ENCODE measurements around the gene AATK.

The AATK gene

DNA sequence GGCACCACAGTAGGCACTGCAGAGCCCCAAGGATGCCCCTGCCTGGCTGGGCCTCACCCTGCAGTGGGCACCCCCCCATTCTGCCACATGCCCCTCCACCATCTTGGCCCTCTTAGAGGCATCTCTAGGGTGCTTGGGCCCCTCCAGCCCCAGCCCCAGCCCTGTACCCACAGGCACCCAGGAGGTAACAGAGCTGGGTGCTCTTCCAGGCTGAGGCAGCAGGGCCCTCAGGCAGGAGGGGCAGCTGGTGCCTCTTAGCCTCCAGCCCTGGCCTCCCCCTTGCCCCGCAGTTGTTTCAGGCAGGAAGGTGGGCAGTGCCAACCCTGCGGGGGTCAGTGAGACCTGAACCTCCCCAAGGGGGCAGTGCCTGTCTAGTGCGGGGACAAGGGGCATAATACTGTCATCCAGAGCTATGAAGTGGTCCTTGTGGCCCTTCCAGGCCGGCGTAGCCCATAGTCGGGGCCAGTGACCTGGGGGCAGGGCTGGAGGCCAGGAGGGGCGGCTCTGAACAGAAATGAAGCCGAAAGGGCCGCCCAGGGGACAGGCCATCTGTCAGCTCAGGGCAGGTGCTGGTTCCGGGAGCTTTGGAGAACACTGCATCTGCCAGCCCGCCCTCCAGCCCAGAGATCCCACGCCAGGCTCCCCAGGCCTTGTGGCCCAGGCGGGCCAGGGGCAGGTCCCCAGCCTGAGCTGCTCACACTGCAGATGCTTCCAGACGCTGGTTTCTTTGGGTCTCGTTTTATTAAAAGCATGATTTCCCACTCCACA, 4.9 kb upstream of the AATK start:
- no peak overlapping the region for H4K5ac ChIP-seq (ENCODE audit: low read length)
- H2BK15ac ChIP-seq (replicated peaks; ENCODE audit: low read depth), result no peak overlapping the region
- H3K9ac ChIP-seq (ENCODE audit: low read length), result no peak overlapping the region
- H3K27me3 ChIP-seq (ENCODE audit: insufficient read depth, low read length, poor library complexity), result no peaks in the 10 kb centered on the region
- no CpG with 5 or more reads among the region's 15 CpGs for WGBS (ENCODE audit: extremely low coverage, insufficient coverage, low lambda C conversion rate)
- no peak overlapping the region for H4K8ac ChIP-seq (ENCODE audit: low read depth, low read length)
- no peak overlapping the region for H2AK5ac ChIP-seq (ENCODE audit: low read length)
- no peaks in the 10 kb centered on the region for H3K36me3 ChIP-seq (ENCODE audit: control insufficient read depth, insufficient read depth, low read length)
- H3K4me3 ChIP-seq (ENCODE audit: low read length), result no peak overlapping the region
- H3K4me2 ChIP-seq (ENCODE audit: low read length), result no peak overlapping the region
- no peak overlapping the region for H2BK5ac ChIP-seq (ENCODE audit: low read length)
- no peaks in the 10 kb centered on the region for H3K4me1 ChIP-seq (ENCODE audit: control insufficient read depth, low read depth, low read length)
- DNase-seq, result no peak
- H2BK120ac ChIP-seq (ENCODE audit: low read depth, low read length), result no peak overlapping the region
- no peak overlapping the region for H3K27ac ChIP-seq (ENCODE audit: low read depth, low read length)
- H3K79me1 ChIP-seq (ENCODE audit: low read length), result no peaks in the 10 kb centered on the region
- no peak overlapping the region for H3K56ac ChIP-seq (ENCODE audit: low read length)
- no peak overlapping the region for H3K4ac ChIP-seq (ENCODE audit: low read depth, low read length)
- H3K18ac ChIP-seq (ENCODE audit: low read length), result no peak overlapping the region
- no peak overlapping the region for H3K23ac ChIP-seq (ENCODE audit: low read length)
- H3K79me2 ChIP-seq (ENCODE audit: control insufficient read depth, insufficient read depth, low read length), result no peaks in the 10 kb centered on the region

DNA sequence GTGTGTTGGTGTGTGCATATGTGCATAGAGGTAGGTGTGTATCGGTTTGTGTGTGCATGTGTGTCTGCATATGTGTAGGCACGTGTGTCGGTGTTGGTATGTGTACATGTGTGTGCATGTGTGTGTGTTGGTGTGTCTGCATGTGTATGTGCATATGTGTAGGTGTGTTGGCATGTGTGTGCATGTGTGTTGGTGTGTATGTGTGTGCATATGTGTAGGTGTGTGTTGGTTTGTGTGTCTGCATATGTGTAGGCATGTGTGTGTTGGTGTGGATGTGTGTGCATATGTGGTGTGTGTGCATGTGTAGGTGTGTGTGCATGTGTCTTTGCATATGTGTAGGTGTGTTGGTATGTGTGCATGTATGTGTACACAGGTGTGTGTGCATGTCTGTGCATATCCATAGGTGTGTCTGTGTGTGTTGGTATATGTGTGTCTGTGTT, 3.9 kb upstream of the AATK start:
- no CpG with 5 or more reads among the region's 3 CpGs for WGBS (ENCODE audit: extremely low coverage, insufficient coverage, low lambda C conversion rate)

DNA sequence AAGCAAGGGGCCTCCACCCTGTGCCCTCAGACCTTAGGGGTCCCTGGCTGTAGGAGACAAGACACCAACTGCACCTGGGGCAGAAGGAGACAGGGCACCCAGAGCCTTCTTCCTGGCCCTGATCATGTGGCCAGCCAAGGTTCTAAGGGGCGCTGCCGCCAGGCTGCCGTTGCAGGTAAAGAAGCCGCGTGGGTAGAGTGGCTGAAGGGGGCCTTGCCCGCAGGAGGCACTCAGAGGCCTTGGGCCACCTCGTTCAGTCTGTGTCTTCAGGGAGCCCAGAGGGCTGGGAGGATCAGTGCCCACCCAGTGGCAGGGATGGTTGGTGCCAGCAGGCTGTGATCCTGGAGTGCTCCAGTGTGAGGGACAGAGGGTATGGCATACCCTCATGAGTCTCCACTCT, 1.6 kb upstream of the AATK start:
- Histone ChIP-seq H3K4ac (ENCODE audit: low read depth, low read length) (no peak overlapping the region), H3K79me2 (ENCODE audit: control insufficient read depth, insufficient read depth, low read length) (no peaks in the 10 kb centered on the region), H2BK15ac (replicated peaks; ENCODE audit: low read depth) (no peak overlapping the region), H3K4me1 (ENCODE audit: control insufficient read depth, low read depth, low read length) (no peaks in the 10 kb centered on the region), H3K23ac (ENCODE audit: low read length) (no peak overlapping the region), H3K27me3 (ENCODE audit: insufficient read depth, low read length, poor library complexity) (no peaks in the 10 kb centered on the region), H3K4me2 (ENCODE audit: low read length) (no peak overlapping the region), H3K79me1 (ENCODE audit: low read length) (no peaks in the 10 kb centered on the region), H3K9ac (ENCODE audit: low read length) (no peak overlapping the region), H2BK120ac (ENCODE audit: low read depth, low read length) (no peak overlapping the region), H2AK5ac (ENCODE audit: low read length) (no peak overlapping the region), H3K18ac (ENCODE audit: low read length) (no peak overlapping the region), H3K36me3 (ENCODE audit: control insufficient read depth, insufficient read depth, low read length) (no peaks in the 10 kb centered on the region), H3K4me3 (ENCODE audit: low read length) (no peak overlapping the region), H3K56ac (ENCODE audit: low read length) (no peak overlapping the region), H4K5ac (ENCODE audit: low read length) (no peak overlapping the region), H3K27ac (ENCODE audit: low read depth, low read length) (no peak overlapping the region), H4K8ac (ENCODE audit: low read depth, low read length) (no peak overlapping the region), H2BK5ac (ENCODE audit: low read length) (no peak overlapping the region)
- no peak for DNase-seq
- WGBS (ENCODE audit: extremely low coverage, insufficient coverage, low lambda C conversion rate), result no CpG with 5 or more reads among the region's 7 CpGs

More for the DNA sequence above, 3.9 kb upstream of the AATK start:
- Histone ChIP-seq H3K9ac (ENCODE audit: low read length) (no peak overlapping the region), H3K79me2 (ENCODE audit: control insufficient read depth, insufficient read depth, low read length) (no peaks in the 10 kb centered on the region), H3K27me3 (ENCODE audit: insufficient read depth, low read length, poor library complexity) (no peaks in the 10 kb centered on the region), H3K23ac (ENCODE audit: low read length) (no peak overlapping the region), H3K27ac (ENCODE audit: low read depth, low read length) (no peak overlapping the region), H3K56ac (ENCODE audit: low read length) (no peak overlapping the region), H4K8ac (ENCODE audit: low read depth, low read length) (no peak overlapping the region), H3K79me1 (ENCODE audit: low read length) (no peaks in the 10 kb centered on the region), H3K18ac (ENCODE audit: low read length) (no peak overlapping the region), H3K4me3 (ENCODE audit: low read length) (no peak overlapping the region), H2BK120ac (ENCODE audit: low read depth, low read length) (no peak overlapping the region), H2BK15ac (replicated peaks; ENCODE audit: low read depth) (no peak overlapping the region), H3K4me2 (ENCODE audit: low read length) (no peak overlapping the region), H4K5ac (ENCODE audit: low read length) (no peak overlapping the region), H2AK5ac (ENCODE audit: low read length) (no peak overlapping the region), H3K4ac (ENCODE audit: low read depth, low read length) (no peak overlapping the region), H3K4me1 (ENCODE audit: control insufficient read depth, low read depth, low read length) (no peaks in the 10 kb centered on the region), H2BK5ac (ENCODE audit: low read length) (no peak overlapping the region), H3K36me3 (ENCODE audit: control insufficient read depth, insufficient read depth, low read length) (no peaks in the 10 kb centered on the region)
- no peak for DNase-seq

DNA sequence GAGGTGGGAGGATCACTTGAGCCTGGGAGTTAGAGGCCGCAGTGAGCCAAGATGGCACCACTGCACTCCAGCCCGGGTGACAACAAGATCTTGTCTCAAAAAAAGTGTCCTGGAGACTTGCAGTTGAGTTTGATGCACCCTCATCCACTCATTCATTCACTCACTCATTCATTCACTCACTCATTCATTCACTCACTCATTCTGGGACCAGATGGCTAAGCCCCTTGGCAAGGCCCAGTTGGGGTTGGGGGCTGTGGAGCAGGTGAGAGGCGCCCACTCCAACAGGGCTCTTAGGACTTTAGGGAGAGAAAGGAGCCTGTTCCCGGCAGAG, 1.1 kb upstream of the AATK start:
- WGBS (ENCODE audit: extremely low coverage, insufficient coverage, low lambda C conversion rate), result no CpG with 5 or more reads among the region's 4 CpGs
- no peak overlapping the region for H3K4me3 ChIP-seq (ENCODE audit: low read length)
- H3K18ac ChIP-seq (ENCODE audit: low read length), result no peak overlapping the region
- H3K36me3 ChIP-seq (ENCODE audit: control insufficient read depth, insufficient read depth, low read length), result no peaks in the 10 kb centered on the region
- no peaks in the 10 kb centered on the region for H3K79me2 ChIP-seq (ENCODE audit: control insufficient read depth, insufficient read depth, low read length)
- no peaks in the 10 kb centered on the region for H3K27me3 ChIP-seq (ENCODE audit: insufficient read depth, low read length, poor library complexity)
- H3K79me1 ChIP-seq (ENCODE audit: low read length), result no peaks in the 10 kb centered on the region
- no peak overlapping the region for H3K4me2 ChIP-seq (ENCODE audit: low read length)
- H3K56ac ChIP-seq (ENCODE audit: low read length), result no peak overlapping the region
- H2BK5ac ChIP-seq (ENCODE audit: low read length), result no peak overlapping the region
- no peak for DNase-seq
- no peak overlapping the region for H2BK15ac ChIP-seq (replicated peaks; ENCODE audit: low read depth)
- H2BK120ac ChIP-seq (ENCODE audit: low read depth, low read length), result no peak overlapping the region
- no peak overlapping the region for H2AK5ac ChIP-seq (ENCODE audit: low read length)
- no peak overlapping the region for H3K4ac ChIP-seq (ENCODE audit: low read depth, low read length)
- no peaks in the 10 kb centered on the region for H3K4me1 ChIP-seq (ENCODE audit: control insufficient read depth, low read depth, low read length)
- no peak overlapping the region for H4K8ac ChIP-seq (ENCODE audit: low read depth, low read length)
- H3K9ac ChIP-seq (ENCODE audit: low read length), result no peak overlapping the region
- no peak overlapping the region for H3K23ac ChIP-seq (ENCODE audit: low read length)
- no peak overlapping the region for H3K27ac ChIP-seq (ENCODE audit: low read depth, low read length)
- no peak overlapping the region for H4K5ac ChIP-seq (ENCODE audit: low read length)

DNA sequence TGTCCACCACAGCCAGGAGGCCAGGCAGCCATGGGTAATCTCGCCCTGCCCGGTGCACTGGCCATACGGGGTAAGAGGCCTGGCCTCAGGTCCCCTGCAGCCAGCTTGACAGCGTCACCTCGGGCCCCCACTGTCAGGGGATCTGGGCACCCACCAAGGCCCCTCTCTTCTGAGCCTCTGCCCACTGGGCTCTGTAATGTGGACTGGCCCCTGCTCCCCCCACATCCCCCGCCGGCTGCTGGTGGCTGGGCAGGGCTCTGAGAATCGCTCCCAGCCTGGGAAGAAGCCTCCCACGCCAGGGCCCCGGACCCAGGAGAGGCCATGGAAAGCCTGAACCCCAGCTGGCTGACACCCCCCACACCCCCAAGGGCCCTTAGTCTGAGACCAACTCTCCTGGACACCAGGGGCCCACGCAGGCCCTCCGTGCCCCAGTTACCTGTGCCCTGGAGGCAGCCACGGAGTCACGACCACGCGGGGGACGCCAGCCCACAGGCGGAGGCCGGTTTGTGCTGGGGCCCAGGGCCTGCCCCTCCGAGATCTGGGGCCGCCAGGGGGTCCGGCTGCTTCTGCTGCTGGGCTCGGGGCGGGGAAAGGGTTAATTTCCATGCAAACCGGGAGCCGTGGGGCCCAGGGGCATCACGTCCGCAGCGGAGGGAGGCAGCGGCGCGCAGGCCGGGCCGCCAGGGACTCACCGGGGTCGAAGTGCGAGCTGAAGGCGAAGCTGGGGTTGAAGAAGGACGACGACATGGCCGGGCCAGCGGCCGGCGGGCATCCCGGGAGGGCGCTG, 582 bp downstream of the AATK start, which contains the start of gene PVALEF:
PVALEF (plus strand) TSS at position 262 of the 787 bp plus-strand sequence. CDS start 15,720 bp downstream, outside the sequence.
- peak; percentile 22 for DNase-seq

More for the DNA sequence above, 582 bp downstream of the AATK start, which contains the start of gene PVALEF:
- peak within 1 kb of the TSS; percentile 22 for H3K4me2 ChIP-seq (ENCODE audit: low read length)
- H2BK15ac ChIP-seq (replicated peaks; ENCODE audit: low read depth), result no peak within 1 kb of the TSS
- no peak within 1 kb of the TSS for H3K4me3 ChIP-seq (ENCODE audit: low read length)
- WGBS (ENCODE audit: extremely low coverage, insufficient coverage, low lambda C conversion rate), result no CpG with 5 or more reads among the region's 46 CpGs
- H3K9ac ChIP-seq (ENCODE audit: low read length), result no peak within 1 kb of the TSS
- no peak within 1 kb of the TSS for H4K5ac ChIP-seq (ENCODE audit: low read length)
- H3K79me2 ChIP-seq (ENCODE audit: control insufficient read depth, insufficient read depth, low read length), result no peaks in the 10 kb centered on the region
- H2AK5ac ChIP-seq (ENCODE audit: low read length), result no peak within 1 kb of the TSS
- no peak within 1 kb of the TSS for H3K56ac ChIP-seq (ENCODE audit: low read length)
- no peaks in the 10 kb centered on the region for H3K27me3 ChIP-seq (ENCODE audit: insufficient read depth, low read length, poor library complexity)
- no peak within 1 kb of the TSS for H3K27ac ChIP-seq (ENCODE audit: low read depth, low read length)
- no peak within 1 kb of the TSS for H3K18ac ChIP-seq (ENCODE audit: low read length)
- H3K79me1 ChIP-seq (ENCODE audit: low read length), result no peaks in the 10 kb centered on the region
- H2BK120ac ChIP-seq (ENCODE audit: low read depth, low read length), result no peak within 1 kb of the TSS
- H3K4me1 ChIP-seq (ENCODE audit: control insufficient read depth, low read depth, low read length), result no peaks in the 10 kb centered on the region
- no peak within 1 kb of the TSS for H4K8ac ChIP-seq (ENCODE audit: low read depth, low read length)
- H3K23ac ChIP-seq (ENCODE audit: low read length), result no peak within 1 kb of the TSS
- no peak within 1 kb of the TSS for H3K4ac ChIP-seq (ENCODE audit: low read depth, low read length)
- no peak within 1 kb of the TSS for H2BK5ac ChIP-seq (ENCODE audit: low read length)
- no peaks in the 10 kb centered on the region for H3K36me3 ChIP-seq (ENCODE audit: control insufficient read depth, insufficient read depth, low read length)

All from mesendoderm (in vitro differentiated cells).